ENCODE data around the gene P4HA1. TPM values are rescaled to one million over a fixed set of nuclear protein-coding genes. Genes with fewer than 3 reads are reported as not detected.
"Not testable (repeated sequence)": the region's sequence is repeated elsewhere in the genome, so short reads cannot be mapped to it uniquely, and the experiment has no call there.

P4HA1 gene
- 290 and 315 TPM in 2 replicates for total RNA-seq (2014; rRNA removed; shearing (Covaris generic))

DNA sequence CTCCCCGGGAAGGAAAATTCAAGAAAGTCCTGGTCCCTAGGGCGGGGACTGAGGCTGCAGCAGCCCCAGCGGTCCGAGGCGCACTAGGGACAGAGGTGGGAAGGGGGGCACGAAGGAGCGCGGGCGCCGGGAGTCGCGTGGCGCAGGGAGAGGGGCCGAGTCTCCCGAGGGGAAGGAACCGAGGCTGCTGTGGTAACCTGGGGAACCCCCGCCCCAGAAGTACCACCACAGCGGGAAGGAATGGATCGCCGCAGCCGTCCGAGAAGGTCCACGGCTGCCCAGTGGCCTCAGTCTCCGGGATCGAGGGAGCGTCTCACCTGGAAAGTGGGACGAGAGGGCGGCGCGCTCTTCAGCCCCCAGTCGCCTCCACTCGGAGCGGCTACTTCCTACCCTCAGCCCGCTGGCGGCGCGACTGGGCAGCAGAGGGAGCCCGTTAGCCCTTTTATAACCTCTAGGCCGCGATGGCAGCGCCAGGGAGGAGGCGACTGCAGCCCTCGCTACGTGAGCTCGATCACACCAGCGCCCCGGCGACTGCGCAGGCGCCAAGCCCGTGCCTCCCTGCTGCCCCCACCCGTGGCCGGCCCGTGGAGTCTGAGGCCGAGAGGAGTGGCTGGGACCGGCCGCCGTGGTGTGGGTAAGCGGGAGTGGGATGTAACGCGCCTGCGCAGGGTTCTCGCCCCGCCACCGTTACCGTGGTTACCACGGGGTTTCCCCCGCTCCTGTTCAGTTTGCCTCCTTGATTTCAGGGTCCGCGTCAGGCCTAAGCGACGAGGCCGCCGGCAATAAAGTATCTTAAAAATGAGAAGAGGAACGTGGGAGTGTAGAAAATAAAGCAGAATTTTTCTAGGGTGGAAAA, at the start of gene P4HA1:
P4HA1 (minus strand) TSS at position 418 of the 856 bp plus-strand sequence. CDS start 21,983 bp downstream, outside the sequence.
- peak; percentile 96 for DNase-seq (ENCODE audit: low read depth)

DNA sequence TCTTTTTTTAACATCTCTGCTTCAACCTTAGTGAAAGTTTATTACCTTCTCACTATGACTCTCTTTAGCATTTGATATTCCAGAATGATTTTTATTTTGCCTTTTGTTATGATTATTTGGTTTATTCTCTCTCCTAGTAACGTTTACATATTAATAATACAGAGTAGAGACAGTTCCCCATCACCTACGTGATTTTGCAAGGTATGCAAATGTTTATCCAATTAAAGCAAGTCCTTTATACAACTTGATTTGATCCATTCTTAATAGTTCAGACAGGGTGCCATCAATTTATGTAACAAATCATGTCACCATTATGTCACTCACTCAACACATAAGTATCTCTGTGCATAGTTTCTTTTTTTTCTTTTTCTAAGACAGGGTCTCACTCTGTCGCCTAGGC, 44.9 kb upstream of the P4HA1 start:
- DNase-seq (ENCODE audit: low read depth) = no peak

DNA sequence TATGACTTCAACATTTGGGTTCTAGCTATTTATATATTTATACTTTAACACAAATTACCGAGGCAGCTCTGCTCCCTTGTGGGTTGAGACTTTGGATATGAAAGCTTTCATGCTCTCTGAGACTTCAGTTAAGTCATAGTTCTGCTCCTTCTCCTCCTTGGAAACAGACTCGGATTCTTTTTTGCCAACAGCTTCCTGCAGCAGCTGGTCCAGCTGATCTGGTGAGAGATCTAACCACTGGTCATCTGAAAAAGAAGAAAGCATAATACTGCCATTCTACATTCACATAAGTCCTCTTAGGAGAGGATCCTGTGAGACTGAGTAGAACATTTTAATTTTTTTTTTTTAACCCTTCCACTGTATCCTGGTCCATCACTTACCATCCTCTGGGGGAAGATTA, 42.6 kb upstream of the P4HA1 start:
- no peak for DNase-seq (ENCODE audit: low read depth)

DNA sequence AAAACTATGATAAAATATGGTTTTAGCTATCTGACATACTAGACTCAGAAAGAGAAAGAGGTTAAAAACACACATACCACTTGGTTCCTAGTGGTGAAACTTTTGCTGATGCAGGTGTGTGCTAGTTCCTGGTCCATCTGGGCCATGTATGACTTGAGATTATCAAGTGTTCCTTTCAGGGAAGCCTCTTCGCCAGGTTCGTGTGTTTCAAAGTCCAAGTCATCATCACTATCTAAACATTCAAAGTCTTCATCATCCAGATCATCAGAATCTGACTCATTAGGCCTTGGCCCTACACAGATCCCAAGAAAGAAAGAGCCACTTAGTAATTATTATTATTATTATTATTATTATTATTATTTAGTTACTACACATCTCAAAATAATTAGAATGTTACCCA, 40.0 kb upstream of the P4HA1 start:
- no peak for DNase-seq (ENCODE audit: low read depth)

DNA sequence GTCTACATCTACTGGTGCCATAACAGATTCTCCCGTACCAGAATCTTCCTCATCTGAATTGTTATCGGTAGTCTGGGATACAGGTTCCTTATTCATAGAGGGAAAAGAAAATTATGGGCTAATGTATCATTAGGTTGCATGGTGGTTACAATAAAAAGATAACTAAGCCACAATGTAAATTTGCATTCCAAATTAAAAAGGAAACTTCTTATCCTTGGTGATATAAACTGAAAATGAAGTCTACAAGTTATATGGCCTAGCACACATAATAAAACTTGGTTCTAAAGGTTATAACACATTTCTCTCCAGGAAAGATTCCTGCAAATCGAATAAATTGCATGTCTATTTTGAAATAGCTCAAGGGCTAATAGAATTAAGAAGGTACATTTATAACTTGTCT, 38.1 kb upstream of the P4HA1 start:
- DNase-seq (ENCODE audit: low read depth) = no peak

DNA sequence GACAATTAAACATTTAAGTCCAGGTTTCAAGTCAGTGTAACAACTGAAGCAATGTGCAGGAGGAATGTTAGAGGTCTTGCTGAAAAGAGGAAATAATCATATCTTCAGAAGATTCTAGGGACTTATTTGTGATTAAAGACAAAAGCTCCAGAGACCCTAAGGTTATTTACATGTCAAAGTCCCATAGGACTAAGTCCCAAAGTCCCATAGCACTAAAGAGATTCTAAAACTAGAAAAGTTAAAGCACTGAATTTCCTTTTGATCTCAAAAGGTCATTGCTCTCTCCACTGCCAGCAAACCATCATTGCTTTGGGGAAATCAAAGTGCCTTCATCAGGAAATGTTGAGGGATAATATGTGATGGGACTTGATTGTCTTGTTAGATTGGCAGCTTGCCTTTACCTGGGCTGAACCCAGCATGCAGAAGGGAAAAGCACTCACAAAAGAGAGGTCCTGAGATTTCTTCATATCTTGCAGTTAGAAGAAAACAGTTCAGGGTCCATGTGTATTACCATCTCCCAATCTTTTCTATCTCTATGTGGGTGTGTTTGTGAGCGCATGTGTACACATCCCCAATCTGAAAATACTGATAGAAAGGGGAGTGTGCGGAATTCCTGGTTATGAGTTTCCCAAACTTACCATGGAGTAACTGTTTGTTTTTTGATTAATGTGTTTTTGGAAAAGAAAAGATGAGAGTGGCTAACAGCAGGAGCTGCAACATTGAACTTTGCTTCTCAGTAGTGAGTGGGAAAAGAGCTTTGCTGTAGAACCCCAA, 35.4 kb upstream of the P4HA1 start:
- DNase-seq (ENCODE audit: low read depth) = no peak

DNA sequence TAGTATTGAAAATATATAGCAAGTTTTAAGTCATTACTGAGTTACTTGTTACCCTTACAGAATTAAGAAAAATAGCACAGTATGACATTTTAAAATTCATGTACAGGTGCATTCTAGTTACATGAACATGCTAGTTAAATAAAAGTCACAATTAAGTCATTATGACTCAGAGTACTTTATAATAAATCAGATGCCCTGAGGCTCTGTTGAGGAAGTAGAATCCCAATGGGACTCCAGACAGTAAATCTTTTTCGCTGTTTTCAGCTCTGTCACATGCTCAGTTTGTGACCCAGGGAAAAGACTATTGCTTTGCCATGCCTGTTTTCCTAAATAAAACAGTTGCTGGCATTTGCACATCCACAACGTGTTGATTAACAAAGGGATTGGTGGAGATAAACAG, 34.6 kb upstream of the P4HA1 start:
- peak; percentile 29 for DNase-seq (ENCODE audit: low read depth)

DNA sequence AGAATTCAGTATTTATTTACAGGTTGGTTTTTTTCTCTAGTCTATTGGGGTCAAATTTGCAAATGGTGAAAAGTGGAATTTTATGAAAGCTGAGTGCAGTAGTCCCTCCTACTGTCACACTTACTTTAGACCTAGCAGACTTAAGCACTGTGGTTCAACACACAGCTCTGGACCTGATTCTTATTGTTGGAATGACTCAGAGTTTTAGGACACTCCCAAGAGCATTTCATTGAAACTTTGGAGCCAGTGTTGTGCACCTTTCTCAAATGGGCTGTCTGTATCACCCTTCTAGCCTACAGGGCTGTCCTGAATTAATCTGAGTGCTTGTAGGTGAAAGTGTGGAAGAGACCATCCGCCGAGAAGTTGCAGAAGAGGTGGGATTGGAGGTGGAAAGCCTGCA, 29.7 kb upstream of the P4HA1 start:
- DNase-seq (ENCODE audit: low read depth) = no peak

DNA sequence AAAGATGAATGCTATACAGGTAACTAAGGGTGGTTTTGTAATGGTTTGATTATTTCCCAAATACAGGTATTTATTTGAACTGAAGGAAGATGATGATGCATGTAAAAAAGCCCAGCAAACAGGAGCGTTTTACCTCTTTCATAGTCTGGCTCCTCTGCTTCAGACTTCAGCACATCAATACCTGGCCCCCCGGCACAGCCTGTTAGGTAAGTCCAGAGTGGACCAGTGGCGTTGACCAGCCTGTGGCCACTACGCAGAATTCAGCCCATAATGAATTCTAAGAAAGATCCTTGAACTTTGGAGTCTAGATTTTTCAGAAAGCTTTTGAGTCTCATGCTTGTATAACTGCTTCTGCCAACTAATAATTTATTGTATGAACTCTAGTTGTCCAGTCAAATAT, 23.3 kb upstream of the P4HA1 start:
- no peak for DNase-seq (ENCODE audit: low read depth)

DNA sequence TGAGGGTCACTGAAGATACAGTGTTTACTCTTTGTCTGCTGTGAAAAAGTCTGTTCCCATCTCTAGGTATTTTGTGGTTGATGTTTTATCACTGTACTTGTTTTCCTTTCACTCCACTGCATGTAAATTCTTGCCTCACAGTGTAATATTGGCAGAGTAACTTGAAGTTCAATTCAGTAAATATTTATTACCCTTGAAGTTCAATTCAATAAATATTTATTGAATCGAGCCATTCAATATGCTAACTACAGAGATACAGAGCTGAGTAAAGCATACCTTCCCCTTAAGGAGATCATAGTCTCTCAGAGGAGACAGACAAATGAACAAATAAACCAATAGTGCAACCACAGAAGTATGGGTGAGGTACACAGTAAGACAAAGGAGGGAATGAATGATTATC, 22.8 kb upstream of the P4HA1 start:
- no peak for DNase-seq (ENCODE audit: low read depth)

DNA sequence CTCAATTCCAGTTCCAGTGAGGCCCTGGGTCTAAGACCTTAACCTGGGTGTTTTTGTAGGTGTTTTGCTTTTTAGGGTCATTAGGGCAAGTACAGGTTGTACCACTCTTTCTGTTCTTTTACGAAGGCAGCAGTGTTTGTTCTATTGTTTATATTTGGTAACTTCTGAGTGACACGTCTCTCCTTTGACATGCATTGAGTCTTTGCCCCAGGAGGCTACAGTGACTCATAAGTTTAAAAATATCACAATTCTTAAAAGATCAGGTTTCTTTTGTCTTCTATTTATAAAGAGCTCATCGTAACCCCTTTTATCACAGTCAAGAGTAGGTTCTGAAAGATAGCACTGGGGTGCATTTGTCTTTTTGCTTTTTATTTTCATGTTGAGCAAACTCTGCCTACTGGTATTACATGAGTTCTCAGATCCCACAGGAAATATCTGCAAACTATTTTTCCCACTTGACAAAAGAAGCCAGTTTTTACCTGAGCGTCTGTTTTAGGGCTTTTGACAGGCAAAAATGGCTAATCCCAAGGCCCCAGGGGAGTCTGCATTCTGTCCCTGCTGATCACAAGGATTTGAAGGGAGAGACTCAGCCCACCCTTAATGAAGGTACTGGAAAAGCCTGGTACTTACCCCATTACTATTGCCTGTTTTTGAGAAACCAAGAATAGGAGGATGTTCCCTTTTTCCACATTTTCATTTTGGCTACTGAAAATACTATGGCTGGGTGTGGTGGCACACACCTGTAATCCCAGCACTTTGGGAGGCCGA, 21.5 kb upstream of the P4HA1 start:
- peak; percentile 65 for DNase-seq (ENCODE audit: low read depth)

DNA sequence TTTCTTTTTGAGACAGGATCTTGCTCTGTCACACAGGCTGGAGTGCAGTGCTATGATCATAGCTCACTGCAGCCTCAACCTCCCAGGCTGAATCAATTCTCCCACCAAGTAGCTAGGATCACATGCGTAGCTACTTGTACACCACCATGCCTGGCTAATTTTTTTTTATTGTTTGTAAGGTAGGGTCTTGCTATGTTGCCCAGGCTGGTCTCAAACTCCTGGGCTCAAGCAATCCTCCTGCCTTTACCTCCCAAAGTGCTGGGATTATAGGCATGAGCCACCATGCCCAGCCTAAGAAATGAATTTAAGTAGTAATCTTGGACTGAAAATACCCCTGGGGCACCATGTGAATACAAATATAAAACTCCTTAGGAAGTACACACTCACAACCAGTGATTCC, 19.4 kb upstream of the P4HA1 start:
- DNase-seq (ENCODE audit: low read depth) = no peak

DNA sequence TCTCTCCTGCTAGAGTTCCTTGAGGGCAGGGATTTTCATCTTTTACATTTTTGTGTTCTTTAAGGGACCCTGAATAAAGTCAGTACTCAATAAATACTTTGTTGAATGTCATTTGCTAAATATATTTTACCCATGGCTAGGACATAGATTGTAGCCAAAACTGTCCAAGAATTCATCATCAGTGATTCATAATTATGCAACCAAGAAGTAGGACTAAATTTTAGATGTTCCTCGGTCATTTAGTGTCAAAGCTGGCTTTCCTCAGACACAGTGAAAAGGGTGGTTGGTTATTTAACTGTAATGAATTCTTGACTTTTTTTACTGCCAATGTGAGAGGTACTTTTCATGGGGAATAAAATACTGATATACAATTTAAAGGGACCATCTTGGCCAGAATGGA, 16.9 kb upstream of the P4HA1 start:
- no peak for DNase-seq (ENCODE audit: low read depth)

DNA sequence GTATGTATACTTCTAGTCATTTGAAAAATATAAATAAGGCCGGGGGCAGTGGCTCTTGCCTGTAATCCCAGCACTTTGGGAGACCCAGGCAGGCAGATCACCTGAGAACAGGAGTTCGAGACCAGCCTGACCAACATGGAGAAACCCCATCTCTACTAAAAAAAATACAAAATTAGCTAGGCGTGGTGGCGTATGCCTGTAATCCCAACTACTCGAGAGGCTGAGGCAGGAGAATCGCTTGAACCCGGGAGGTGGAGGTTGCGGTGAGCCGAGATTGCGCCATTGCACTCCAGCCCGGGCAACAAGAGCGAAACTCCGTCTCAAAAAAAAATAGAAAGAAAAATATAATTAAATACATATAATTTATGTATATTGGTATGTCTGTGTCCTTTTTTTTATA, 15.4 kb upstream of the P4HA1 start:
- DNase-seq (ENCODE audit: low read depth) = not testable (repeated sequence)

DNA sequence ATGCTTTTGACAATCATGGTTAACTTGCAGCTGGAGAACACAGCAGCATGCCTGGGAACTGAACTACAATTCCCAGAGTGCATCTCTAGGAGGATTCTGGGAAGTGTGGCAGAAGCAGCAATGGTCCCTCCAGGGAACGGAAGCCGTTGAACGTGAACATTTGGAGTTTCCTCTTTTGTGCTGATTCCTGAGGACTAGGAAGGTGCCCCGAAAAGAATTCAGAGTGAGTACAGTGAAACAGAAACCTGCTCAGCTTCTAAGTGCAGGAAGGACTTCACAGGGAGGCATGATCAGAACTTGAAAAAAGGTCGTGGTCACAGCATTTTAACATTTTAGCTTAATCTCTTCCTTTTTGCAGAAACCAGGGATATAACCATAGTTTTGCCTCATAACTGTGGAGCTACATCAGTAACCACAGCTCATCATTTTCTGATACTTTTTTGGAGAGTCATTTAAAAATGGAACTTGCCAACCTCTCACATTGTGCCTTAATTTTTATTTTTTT, 13.7 kb upstream of the P4HA1 start, which contains the start of gene NUDT13:
NUDT13 (plus strand) TSS at position 111 of the 505 bp plus-strand sequence. CDS start 3,911 bp downstream, outside the sequence.
- DNase-seq (ENCODE audit: low read depth) = peak; percentile 84

DNA sequence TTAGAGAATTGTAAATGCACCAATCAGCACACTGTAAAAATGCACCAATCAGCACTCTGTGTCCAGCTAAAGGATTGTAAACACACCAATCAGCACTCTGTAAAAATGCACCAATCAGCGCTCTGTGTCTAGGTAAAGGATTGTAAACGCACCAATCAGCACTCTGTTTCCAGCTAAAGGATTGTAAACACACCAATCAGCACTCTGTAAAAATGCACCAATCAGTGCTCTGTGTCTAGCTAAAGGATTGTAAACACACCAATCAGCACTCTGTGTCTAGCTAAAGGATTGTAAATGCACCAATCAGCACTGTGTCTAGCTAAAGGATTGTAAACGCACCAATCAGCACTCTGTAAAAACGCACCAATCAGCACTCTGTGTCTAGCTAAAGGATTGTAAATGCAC, 12.6 kb upstream of the P4HA1 start:
- not testable (repeated sequence) for DNase-seq (ENCODE audit: low read depth)

DNA sequence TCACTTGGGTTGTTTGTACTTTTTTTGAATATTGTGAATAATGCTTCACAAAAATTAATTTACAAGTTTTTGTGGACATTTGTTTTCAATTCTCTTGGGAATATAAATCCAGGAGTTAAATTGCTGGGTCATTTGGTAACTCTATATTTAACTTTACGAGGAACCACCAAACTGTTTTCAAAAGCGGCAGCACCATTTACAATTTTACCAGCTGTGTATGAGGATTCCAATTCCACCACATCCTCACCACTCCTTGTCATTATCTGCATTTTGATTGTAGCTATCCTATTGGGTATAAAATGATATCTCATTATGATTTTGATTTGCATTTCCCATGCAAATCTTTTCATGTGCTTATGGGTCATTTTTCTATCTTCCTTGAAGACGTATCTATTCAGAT, 9.6 kb upstream of the P4HA1 start:
- DNase-seq (ENCODE audit: low read depth) = no peak

DNA sequence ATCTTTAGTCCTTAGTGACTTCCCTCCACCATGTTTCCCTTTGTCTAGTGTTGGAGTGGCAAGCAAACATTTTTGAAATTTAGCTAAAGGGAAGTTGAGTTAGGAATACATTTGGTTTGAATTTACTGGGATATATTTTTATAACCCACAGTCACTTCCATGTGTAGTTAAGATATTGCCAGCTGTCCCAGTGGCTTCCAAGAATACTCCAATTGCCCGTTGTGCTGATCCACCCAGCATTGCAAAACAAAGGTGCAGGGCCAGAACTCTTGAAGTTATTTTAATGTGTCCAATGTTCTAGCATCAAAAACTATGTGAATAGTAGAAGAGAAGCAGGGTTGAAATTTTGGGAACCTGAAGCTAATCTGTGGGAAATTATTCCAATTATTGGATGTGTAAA, 2.5 kb upstream of the P4HA1 start:
- no peak for DNase-seq (ENCODE audit: low read depth)

DNA sequence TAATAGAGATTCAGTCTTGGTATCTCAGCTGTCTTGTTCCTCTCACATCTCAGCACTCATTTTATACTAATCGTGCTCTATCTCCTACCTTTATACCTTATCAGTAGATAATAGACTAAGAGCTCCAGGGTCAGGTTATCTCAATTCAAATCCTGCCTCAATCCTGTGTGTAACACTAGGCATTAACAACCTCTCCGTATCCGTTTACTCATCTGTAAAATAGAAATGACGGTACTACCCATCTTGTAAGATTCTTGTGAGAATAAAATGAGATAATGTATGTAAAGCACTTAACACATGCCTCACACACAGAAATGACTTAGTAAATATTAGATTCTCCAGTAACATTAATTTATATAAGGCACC, 622 bp upstream of the P4HA1 start:
- DNase-seq (ENCODE audit: low read depth) = no peak

DNA sequence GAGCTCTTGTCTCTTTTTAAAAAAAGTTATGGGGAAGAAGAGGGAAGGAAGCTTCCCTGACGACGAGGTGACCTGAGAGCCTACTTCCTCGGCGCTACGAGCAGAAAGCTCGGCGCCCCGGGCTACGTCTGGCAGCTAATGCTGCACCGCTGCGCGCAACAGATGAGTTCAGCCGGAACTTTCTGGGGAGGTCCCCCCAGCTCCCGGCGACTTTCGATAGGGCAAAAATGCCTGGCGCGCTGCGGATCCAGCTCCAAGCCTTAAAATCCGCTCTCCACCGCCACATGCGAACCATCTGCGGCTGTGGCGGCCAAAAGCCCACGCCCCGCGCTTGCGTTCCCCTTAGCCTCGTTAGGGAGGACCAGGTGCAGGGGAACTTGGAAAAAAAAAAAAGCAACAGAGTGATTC, 621 bp downstream of the P4HA1 start:
- DNase-seq (ENCODE audit: low read depth) = peak; percentile 83

DNA sequence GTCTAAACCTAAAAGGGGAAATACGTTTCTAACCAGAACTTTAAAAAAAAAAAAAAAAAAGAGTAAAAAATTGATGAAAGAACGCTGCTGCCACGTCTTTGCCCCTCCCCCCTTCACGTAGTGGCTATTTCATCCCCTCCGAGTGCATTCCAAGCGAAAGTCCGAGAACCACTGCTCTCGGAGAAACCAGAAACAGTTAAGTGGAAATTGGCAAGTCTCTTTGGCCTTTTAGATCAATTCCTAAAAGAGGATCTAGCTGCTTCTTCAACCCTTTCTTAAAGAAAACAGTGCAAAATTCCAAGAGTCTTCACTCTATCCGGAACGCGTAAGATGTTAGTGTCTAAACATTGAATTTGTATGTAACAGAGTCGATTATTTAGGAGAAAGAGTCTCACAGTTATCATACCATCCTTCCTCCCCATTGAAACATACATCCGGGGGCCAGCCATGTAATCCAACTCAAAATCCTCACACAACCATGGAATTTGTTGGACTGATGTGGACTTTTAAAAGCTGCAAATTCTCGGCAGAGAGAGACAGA, 1.1 kb downstream of the P4HA1 start:
- DNase-seq (ENCODE audit: low read depth) = peak; percentile 71
